H9 (cell line): ENCODE measurements around the gene SPRED2. TPM values are rescaled to one million over a fixed set of nuclear protein-coding genes. Genes with fewer than 3 reads are reported as not detected.

Source experiments
- DNase-seq: peaks from one replicate; pipeline ENCODE4 v3.0.0-alpha.2; 2017
- H2AFZ ChIP-seq: one replicate; pipeline ENCODE4 v1.6.1; 2013; ENCODE audit warnings: mild to moderate bottlenecking, low read length, control low read depth, moderate library complexity
- H2AK5ac ChIP-seq: 2 replicates; pipeline ENCODE4 v1.6.1; 2013; ENCODE audit warnings: low read length, control low read depth, mixed read lengths; ENCODE audit not compliant: insufficient read length
- H2BK120ac ChIP-seq: one replicate; pipeline ENCODE4 v1.6.1; 2013; ENCODE audit warnings: low read depth, mild to moderate bottlenecking, low read length, control low read depth, inconsistent platforms; ENCODE audit not compliant: poor library complexity, severe bottlenecking
- H2BK12ac ChIP-seq: 2 replicates; pipeline ENCODE4 v1.6.1; 2013; ENCODE audit warnings: low read length, control low read depth, mixed read lengths, low read depth; ENCODE audit not compliant: insufficient read length
- H2BK15ac ChIP-seq: 2 replicates; pipeline ENCODE4 v1.6.1; 2013; ENCODE audit warnings: low read depth, low read length, control low read depth
- H2BK20ac ChIP-seq: one replicate; pipeline ENCODE4 v1.6.1; 2013; ENCODE audit warnings: low read depth, mild to moderate bottlenecking, low read length, control low read depth, inconsistent platforms; ENCODE audit not compliant: poor library complexity, severe bottlenecking
- H2BK5ac ChIP-seq: 2 replicates; pipeline ENCODE4 v1.6.1; 2013; ENCODE audit warnings: low read length, control low read depth, mixed read lengths; ENCODE audit not compliant: insufficient read length
- H3K14ac ChIP-seq: 2 replicates; pipeline ENCODE4 v1.6.1; 2013; ENCODE audit warnings: low read length, control low read depth; ENCODE audit not compliant: insufficient read depth
- H3K18ac ChIP-seq: 2 replicates; pipeline ENCODE4 v1.6.1; 2013; ENCODE audit warnings: low read depth, mild to moderate bottlenecking, mixed read lengths, low read length, control low read depth; ENCODE audit not compliant: insufficient read length
- H3K23ac ChIP-seq: 2 replicates; pipeline ENCODE4 v1.6.1; 2013; ENCODE audit warnings: low read length, control low read depth, mixed read lengths, low read depth; ENCODE audit not compliant: insufficient read length
- H3K23me2 ChIP-seq: 2 replicates; pipeline ENCODE4 v1.6.1; 2013; ENCODE audit warnings: low read depth, mild to moderate bottlenecking, mixed read lengths, low read length, control low read depth; ENCODE audit not compliant: insufficient read length, poor library complexity, severe bottlenecking
- H3K27ac ChIP-seq: 2 replicates; pipeline ENCODE4 v1.5.1; 2013; ENCODE audit warnings: low read length, control low read depth, mixed read lengths, low read depth; ENCODE audit not compliant: insufficient read length
- H3K27me3 ChIP-seq: 2 replicates; pipeline ENCODE4 v1.6.1; 2013; ENCODE audit warnings: low read length, control low read depth, inconsistent platforms; ENCODE audit not compliant: insufficient read depth
- H3K4ac ChIP-seq: 2 replicates; pipeline ENCODE4 v1.6.1; 2013; ENCODE audit warnings: low read depth, mild to moderate bottlenecking, control low read depth, inconsistent platforms, low read length, moderate library complexity
- H3K4me1 ChIP-seq: 2 replicates; pipeline ENCODE4 v1.6.1; 2013; ENCODE audit warnings: low read length, control low read depth, inconsistent platforms; ENCODE audit not compliant: insufficient read depth
- H3K4me2 ChIP-seq: 2 replicates; pipeline ENCODE4 v1.6.1; 2013; ENCODE audit warnings: low read length, control low read depth, mixed read lengths; ENCODE audit not compliant: insufficient read length, insufficient read depth
- H3K56ac ChIP-seq: 2 replicates; pipeline ENCODE4 v1.6.1; 2013; ENCODE audit warnings: low read depth, mild to moderate bottlenecking, mixed read lengths, low read length, control low read depth; ENCODE audit not compliant: insufficient read length
- H3K79me1 ChIP-seq: 2 replicates; pipeline ENCODE4 v1.6.1; 2013; ENCODE audit warnings: low read depth, mild to moderate bottlenecking, moderate library complexity, low read length, control low read depth, inconsistent platforms; ENCODE audit not compliant: insufficient read depth, poor library complexity, severe bottlenecking
- H3K79me2 ChIP-seq: 2 replicates; pipeline ENCODE4 v1.6.1; 2013; ENCODE audit warnings: low read length, control low read depth, inconsistent platforms; ENCODE audit not compliant: insufficient read depth
- H3K9ac ChIP-seq: 2 replicates; pipeline ENCODE4 v1.6.1; 2013; ENCODE audit warnings: low read length, control low read depth, mixed read lengths; ENCODE audit not compliant: insufficient read length; ENCODE audit errors: extremely low read depth
- H3K9me3 ChIP-seq: one replicate; pipeline ENCODE4 v1.6.1; 2013; ENCODE audit warnings: low read depth, low read length, inconsistent platforms; ENCODE audit not compliant: control insufficient read depth
- H3T11ph ChIP-seq: one replicate; pipeline ENCODE4 v1.6.1; 2013; ENCODE audit warnings: mild to moderate bottlenecking, low read length, control low read depth, inconsistent platforms
- H4K20me1 ChIP-seq: one replicate; pipeline ENCODE4 v1.6.1; 2013; ENCODE audit not compliant: control insufficient read depth, insufficient read length, insufficient read depth
- H4K5ac ChIP-seq: 2 replicates; pipeline ENCODE4 v1.6.1; 2013; ENCODE audit warnings: low read depth, mild to moderate bottlenecking, mixed read lengths, low read length, control low read depth; ENCODE audit not compliant: insufficient read length
- H4K8ac ChIP-seq: replicated peaks from 2 replicates; pipeline ENCODE4 v1.6.1; 2013; ENCODE audit warnings: low read length, control low read depth, mixed read lengths, low read depth; ENCODE audit not compliant: insufficient read length
- H4K91ac ChIP-seq: 2 replicates; pipeline ENCODE4 v1.6.1; 2013; ENCODE audit warnings: low read depth, mild to moderate bottlenecking, moderate library complexity, mixed read lengths, low read length, control low read depth; ENCODE audit not compliant: insufficient read length
- H3K27ac Mint-ChIP-seq, 3 experiments: 2 replicates in 2 of 3; 3 replicates in 1 of 3; pipeline ENCODE4 v1.8.0; 2020 to 2021; ENCODE audit warnings: mixed read lengths in 3 of 3, mild to moderate bottlenecking in 1 of 3, moderate library complexity in 1 of 3
- H3K27me3 Mint-ChIP-seq: 2 replicates; pipeline ENCODE4 v1.8.0; 2021; ENCODE audit warnings: low read depth, mild to moderate bottlenecking, moderate library complexity, mixed read lengths
- H3K36me3 Mint-ChIP-seq, 3 experiments: 2 replicates in 2 of 3; 3 replicates in 1 of 3; pipeline ENCODE4 v1.8.0; 2020 to 2021; ENCODE audit warnings: low read depth in 3 of 3, mixed read lengths in 3 of 3; ENCODE audit not compliant: insufficient read depth in 1 of 3
- H3K4me1 Mint-ChIP-seq, 2 experiments: 2 replicates each; pipeline ENCODE4 v1.8.0; 2020; ENCODE audit warnings: mixed read lengths in 2 of 2
- H3K4me3 Mint-ChIP-seq, 2 experiments: 2 replicates in 1 of 2; 3 replicates in 1 of 2; pipeline ENCODE4 v1.8.0; 2020 to 2021; ENCODE audit warnings: mild to moderate bottlenecking in 2 of 2, mixed read lengths in 2 of 2, moderate library complexity in 1 of 2
- H3K9me3 Mint-ChIP-seq, 2 experiments: 2 replicates in 1 of 2; 3 replicates in 1 of 2; pipeline ENCODE4 v1.8.0; 2020; ENCODE audit warnings: mild to moderate bottlenecking in 2 of 2, mixed read lengths in 2 of 2, moderate library complexity in 1 of 2
- CTCF ChIP-seq: fragments of 200-600 bp; sonication (generic); conservative IDR thresholded peaks from 3 replicates; pipeline ENCODE4 v1.8.0; 2021; ENCODE audit warnings: antibody characterized with exemption, mild to moderate bottlenecking
- WGBS: extraction: QIAGEN DNeasy Blood & Tissue Kit; methylation state at CpG from one replicate; pipeline ENCODE4 v1.1.7; 2013; ENCODE audit warnings: missing lambda C conversion rate, low lambda C conversion rate, mixed read lengths; ENCODE audit not compliant: insufficient read length; ENCODE audit errors: extremely low coverage; 5-methylcytosine and 5-hydroxymethylcytosine counted together
- total RNA-seq: library from RNA; stranded (reverse); gene quantifications from 2 replicates; pipeline ENCODE4 v1.2.1, GENCODE V29; 2021

Gene SPRED2
- total RNA-seq, 1 experiment from 2014 or later = 23.5 TPM

GRCh38 chr2:65377556-65378192 is 54.7 kb downstream of the SPRED2 start:
- no peak overlapping the region for H3T11ph ChIP-seq
- no peak overlapping the region for H3K9ac ChIP-seq
- no peak for TF ChIP-seq CTCF
- no peaks in the 10 kb centered on the region for H3K9me3 Mint-ChIP-seq
- H3K23ac ChIP-seq = no peak overlapping the region
- H3K27me3 ChIP-seq = no peaks in the 10 kb centered on the region
- no peaks in the 10 kb centered on the region for H4K20me1 ChIP-seq
- no peak overlapping the region for H3K56ac ChIP-seq
- no peak overlapping the region for H3K14ac ChIP-seq
- H3K4me3 Mint-ChIP-seq = no peak overlapping the region
- no peaks in the 10 kb centered on the region for H3K9me3 ChIP-seq
- H3K36me3 Mint-ChIP-seq = no peaks in the 10 kb centered on the region
- peaks cover 10 to 17% of the 10 kb centered on the region in 2 experiments for H3K4me1 Mint-ChIP-seq
- H3K23me2 ChIP-seq = no peaks in the 10 kb centered on the region
- H3K4me1 ChIP-seq = peaks cover 7% of the 10 kb centered on the region; the same call in 1 of the 2 replicates
- H2BK120ac ChIP-seq = no peak overlapping the region
- H2AK5ac ChIP-seq = no peak overlapping the region
- no peak overlapping the region for H2BK12ac ChIP-seq
- DNase-seq = peak; percentile 44
- H3K18ac ChIP-seq = no peak overlapping the region
- no peak overlapping the region for H3K4ac ChIP-seq
- H3K27ac Mint-ChIP-seq = no peak overlapping the region
- no peaks in the 10 kb centered on the region for H3K79me2 ChIP-seq
- H3K79me1 ChIP-seq = no peaks in the 10 kb centered on the region
- H2BK15ac ChIP-seq = no peak overlapping the region
- no peak overlapping the region for H3K4me2 ChIP-seq
- no peak overlapping the region for H2AFZ ChIP-seq
- H3K27me3 Mint-ChIP-seq = peaks cover 3% of the 10 kb centered on the region; the same call in 1 of the 2 replicates
- H2BK5ac ChIP-seq = no peak overlapping the region
- no CpG with 5 or more reads among the region's 5 CpGs for WGBS
- no peak overlapping the region for H3K27ac ChIP-seq
- no peak overlapping the region for H4K5ac ChIP-seq
- H4K91ac ChIP-seq = no peak overlapping the region
- H2BK20ac ChIP-seq = no peak overlapping the region
- H4K8ac ChIP-seq = no peak overlapping the region
